GM23338 (cell line): ENCODE measurements around the gene COLQ. TPM values are rescaled to one million over a fixed set of nuclear protein-coding genes. Genes with fewer than 3 reads are reported as not detected.

Source experiments
- ATAC-seq: fragments of 200-7000 bp; cut with Tn5 transposase; 3 replicates; pipeline ENCODE4 v1.9.1; 2020
- DNase-seq: peaks from one replicate; pipeline ENCODE4 v3.0.0-alpha.2; 2015; ENCODE audit warnings: low spot score
- H2AFZ ChIP-seq: fragments of 200-600 bp; sonication (generic); 2 replicates; pipeline ENCODE4 v1.8.0; 2016; ENCODE audit warnings: antibody characterized with exemption, mild to moderate bottlenecking, moderate library complexity
- H3F3A ChIP-seq: fragments of 200-600 bp; sonication (generic); replicated peaks from 2 replicates; pipeline ENCODE4 v1.8.0; 2017; ENCODE audit warnings: antibody characterized with exemption, mixed run types, low read depth
- H3K27ac ChIP-seq: fragments of 200-600 bp; sonication (generic); 2 replicates; pipeline ENCODE4 v1.6.1; 2016; ENCODE audit warnings: low read depth
- H3K27me3 ChIP-seq: fragments of 200-600 bp; sonication (generic); 2 replicates; pipeline ENCODE4 v1.8.0; 2016; ENCODE audit warnings: mild to moderate bottlenecking, mixed run types, moderate library complexity; ENCODE audit not compliant: insufficient read depth
- H3K36me3 ChIP-seq: fragments of 200-600 bp; sonication (generic); 2 replicates; pipeline ENCODE4 v1.8.0; 2016; ENCODE audit warnings: mild to moderate bottlenecking; ENCODE audit not compliant: insufficient read depth
- H3K4me1 ChIP-seq: fragments of 200-600 bp; sonication (generic); 2 replicates; pipeline ENCODE4 v1.8.0; 2016; ENCODE audit warnings: mild to moderate bottlenecking, moderate library complexity; ENCODE audit not compliant: insufficient read depth
- H3K4me2 ChIP-seq: fragments of 200-600 bp; sonication (generic); 2 replicates; pipeline ENCODE4 v1.7.1; 2017; ENCODE audit warnings: mixed run types
- H3K4me3 ChIP-seq: fragments of 200-600 bp; sonication (generic); 2 replicates; pipeline ENCODE4 v1.6.1; 2016; ENCODE audit warnings: mixed run types
- H3K79me2 ChIP-seq: fragments of 200-600 bp; sonication (generic); replicated peaks from 2 replicates; pipeline ENCODE4 v1.8.0; 2017; ENCODE audit warnings: mild to moderate bottlenecking; ENCODE audit not compliant: insufficient read depth
- H3K9me2 ChIP-seq: fragments of 200-600 bp; sonication (generic); 2 replicates; pipeline ENCODE4 v1.8.0; 2017; ENCODE audit not compliant: insufficient read depth
- H4K20me1 ChIP-seq: fragments of 200-600 bp; sonication (generic); replicated peaks from 2 replicates; pipeline ENCODE4 v1.8.0; 2017; ENCODE audit warnings: mild to moderate bottlenecking; ENCODE audit not compliant: insufficient read depth
- H3K27ac Mint-ChIP-seq: 2 replicates; pipeline ENCODE4 v1.8.0; 2020; ENCODE audit warnings: inconsistent platforms, mild to moderate bottlenecking, moderate library complexity, mixed read lengths
- H3K27me3 Mint-ChIP-seq: 3 replicates; pipeline ENCODE4 v1.8.0; 2022; ENCODE audit warnings: low read depth, mild to moderate bottlenecking, moderate library complexity, mixed read lengths, inconsistent platforms; ENCODE audit not compliant: insufficient read depth, poor library complexity
- H3K36me3 Mint-ChIP-seq: 3 replicates; pipeline ENCODE4 v1.8.0; 2021; ENCODE audit warnings: low read depth, mild to moderate bottlenecking, inconsistent platforms, moderate library complexity, mixed read lengths
- H3K4me1 Mint-ChIP-seq: 3 replicates; pipeline ENCODE4 v1.8.0; 2020; ENCODE audit warnings: mild to moderate bottlenecking, inconsistent platforms, mixed read lengths
- H3K4me3 Mint-ChIP-seq: 3 replicates; pipeline ENCODE4 v1.8.0; 2021; ENCODE audit warnings: moderate library complexity, mild to moderate bottlenecking, inconsistent platforms, mixed read lengths
- H3K9me3 Mint-ChIP-seq: 3 replicates; pipeline ENCODE4 v1.8.0; 2020; ENCODE audit warnings: moderate library complexity, mild to moderate bottlenecking, inconsistent platforms, mixed read lengths
- CREB1 ChIP-seq: fragments of 250-450 bp; sonication (Bioruptor Pico); IDR thresholded peaks from 2 replicates; pipeline ENCODE4 v1.5.0; 2020; ENCODE audit warnings: low read depth, mild to moderate bottlenecking, moderate library complexity
- CTCF ChIP-seq, 2 experiments: fragments of 200-600 bp in 1 of 2; sonication (generic) in 1 of 2; conservative IDR thresholded peaks; 2 replicates each; pipeline versions ENCODE4 v1.5.1 to v1.6.1; 2016 to 2017; ENCODE audit warnings: antibody characterized with exemption in 2 of 2, low read depth in 2 of 2, mild to moderate bottlenecking in 2 of 2, moderate library complexity in 1 of 2
- ETS1 ChIP-seq: IDR thresholded peaks from 2 replicates; pipeline ENCODE4 v1.6.1; 2016; ENCODE audit warnings: antibody characterized with exemption
- EZH2 ChIP-seq: fragments of 200-600 bp; sonication (generic); IDR thresholded peaks from one replicate; pipeline ENCODE4 v1.8.0; 2017; ENCODE audit warnings: antibody characterized with exemption, mild to moderate bottlenecking, low read depth; ENCODE audit not compliant: unreplicated experiment
- EZH2phosphoT487 ChIP-seq: fragments of 200-600 bp; sonication (generic); IDR thresholded peaks from one replicate; pipeline ENCODE4 v1.8.1; 2018; ENCODE audit warnings: antibody characterized with exemption; ENCODE audit not compliant: unreplicated experiment
- JUNB ChIP-seq: IDR thresholded peaks from one replicate; pipeline ENCODE4 v1.6.1; 2016; ENCODE audit warnings: antibody characterized with exemption; ENCODE audit not compliant: unreplicated experiment
- POLR2AphosphoS5 ChIP-seq: IDR thresholded peaks from 2 replicates; pipeline ENCODE4 v1.6.1; 2016; ENCODE audit warnings: antibody characterized with exemption, low read depth
- REST ChIP-seq: IDR thresholded peaks from one replicate; pipeline ENCODE4 v1.6.1; 2018; ENCODE audit warnings: antibody characterized with exemption; ENCODE audit not compliant: unreplicated experiment
- ZNF114 ChIP-seq: fragments of 250-450 bp; sonication (Bioruptor Pico); IDR thresholded peaks from 2 replicates; pipeline ENCODE4 v1.5.0; 2020; ENCODE audit warnings: mild to moderate bottlenecking, moderate library complexity
- ZNF331 ChIP-seq: fragments of 250-450 bp; sonication (Bioruptor Pico); IDR thresholded peaks from 2 replicates; pipeline ENCODE4 v1.5.0; 2020; ENCODE audit warnings: low read depth, mild to moderate bottlenecking, moderate library complexity
- polyA plus RNA-seq: library from polyadenylated mRNA; unstranded; fragments of >200 nt; fragmentation: Nextera tagmentation; extraction: Ambion mirVana; gene quantifications from 2 replicates; pipeline ENCODE4 v1.2.1, GENCODE V29; 2016
- total RNA-seq: library from RNA; depleted of rRNA; stranded (reverse); fragments of >200 nt; shearing (Covaris generic); gene quantifications from 2 replicates; pipeline ENCODE4 v1.2.3, GENCODE V29; 2014

The COLQ gene
- total and polyA plus RNA-seq, 2 experiments from 2014 or later = 0.78 to 2.0 TPM

- no peak for TF ChIP-seq REST
- TF ChIP-seq EZH2phosphoT487 = no peak
- TF ChIP-seq EZH2 = no peak
- TF ChIP-seq ZNF114 (CRISPR knock-in tag) = no peak
- no peak for TF ChIP-seq POLR2AphosphoS5
- no peak for TF ChIP-seq ZNF331 (CRISPR knock-in tag)
- no peak for TF ChIP-seq CREB1 (CRISPR knock-in tag)
- no peak for TF ChIP-seq ETS1
- no peak for TF ChIP-seq JUNB
- no peak for TF ChIP-seq CTCF (conservative IDR thresholded peaks at IDR 0.05; ENCODE audit: low read depth in 2 of 2)
Observed at GRCh38 chr3:15505479-15506165, 15.9 kb downstream of the COLQ start (continued).

GRCh38 chr3:15502616-15503015 is 18.9 kb downstream of the COLQ start:
- Histone ChIP-seq H4K20me1 (no peaks in the 10 kb centered on the region), H3K4me2 (no peak overlapping the region), H3K9me2 (no peaks in the 10 kb centered on the region), H3K27ac (no peak overlapping the region), H3F3A (no peaks in the 10 kb centered on the region), H3K4me1 (no peaks in the 10 kb centered on the region), H3K36me3 (no peaks in the 10 kb centered on the region), H3K4me3 (no peak overlapping the region), H2AFZ (no peak overlapping the region), H3K27me3 (no peaks in the 10 kb centered on the region), H3K79me2 (no peaks in the 10 kb centered on the region)
- H3K27me3 Mint-ChIP-seq = no peaks in the 10 kb centered on the region
- no peaks in the 10 kb centered on the region for H3K9me3 Mint-ChIP-seq
- H3K4me3 Mint-ChIP-seq = no peak overlapping the region
- no peaks in the 10 kb centered on the region for H3K36me3 Mint-ChIP-seq
- TF ChIP-seq ZNF114 (CRISPR knock-in tag) = no peak
- no peak overlapping the region for H3K27ac Mint-ChIP-seq
- ATAC-seq = no peak
- no peaks in the 10 kb centered on the region for H3K4me1 Mint-ChIP-seq
- no peak for DNase-seq
